ENCODE measurements around the gene GLI2. TPM values are rescaled to one million over a fixed set of nuclear protein-coding genes. Genes with fewer than 3 reads are reported as not detected.
A peak's percentile ranks its signal among the peaks of the same experiment; 100 is the strongest.

GLI2 gene
- total and polyA plus RNA-seq, 12 donors = 0.37 to 1.7 (median 1.0) TPM

DNA sequence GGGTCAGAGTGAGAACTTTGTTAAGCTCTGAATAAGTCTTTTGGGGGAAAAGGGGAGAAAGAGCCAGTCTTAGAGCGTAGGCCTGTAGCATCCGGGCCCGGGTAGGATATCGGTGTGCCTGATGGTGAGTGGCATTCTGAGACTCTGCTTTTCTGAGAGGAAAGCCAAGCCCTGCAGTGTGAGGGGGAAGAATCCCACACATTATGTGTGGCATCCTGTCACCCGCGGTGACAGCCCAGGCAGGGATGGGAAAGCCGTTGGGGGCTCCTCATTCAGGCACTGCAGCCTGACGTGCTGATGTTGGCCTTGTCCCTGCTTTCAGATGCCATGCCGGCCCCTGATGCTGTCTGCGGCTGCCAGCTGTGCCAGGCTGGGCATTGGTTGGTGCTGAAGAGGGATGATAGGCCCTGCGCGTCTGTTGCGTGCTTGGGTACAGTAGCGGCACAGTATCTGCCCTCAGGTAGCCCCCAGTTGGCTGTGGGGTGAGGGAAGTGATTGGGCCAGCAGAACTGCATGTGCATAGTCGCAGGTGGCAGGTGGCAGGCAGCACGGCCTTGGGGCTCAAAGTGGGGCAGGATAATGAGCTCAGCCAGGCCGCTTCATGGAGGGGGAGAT is 37.6 kb downstream of the GLI2 start:
- WGBS, 2 donors = 94% methylated on average over 17 of the region's 17 CpGs
- H3K36me3 ChIP-seq = no peaks in the 10 kb centered on the region
- no peak overlapping the region for H3K27ac ChIP-seq
- H3K4me1 ChIP-seq = peaks cover 0 to 20% (median 4%) of the 10 kb centered on the region in 9 donors
- DNase-seq (peak in 1 of 2 donors; percentile 8), ATAC-seq (no peak)
- H3K4me3 ChIP-seq = no peak overlapping the region
- peaks cover 0 to 15% (median 6%) of the 10 kb centered on the region in 7 donors for H3K27me3 ChIP-seq
- intact Hi-C loops (cut with DNase I) = loop anchor here in 1 of 10 donors (10.0 kb wide), 1 partner anchor 92 kb away; no protein-coding TSS in a partner anchor
- H3K9me3 ChIP-seq = no peaks in the 10 kb centered on the region
- TF ChIP-seq, protein P1, sequence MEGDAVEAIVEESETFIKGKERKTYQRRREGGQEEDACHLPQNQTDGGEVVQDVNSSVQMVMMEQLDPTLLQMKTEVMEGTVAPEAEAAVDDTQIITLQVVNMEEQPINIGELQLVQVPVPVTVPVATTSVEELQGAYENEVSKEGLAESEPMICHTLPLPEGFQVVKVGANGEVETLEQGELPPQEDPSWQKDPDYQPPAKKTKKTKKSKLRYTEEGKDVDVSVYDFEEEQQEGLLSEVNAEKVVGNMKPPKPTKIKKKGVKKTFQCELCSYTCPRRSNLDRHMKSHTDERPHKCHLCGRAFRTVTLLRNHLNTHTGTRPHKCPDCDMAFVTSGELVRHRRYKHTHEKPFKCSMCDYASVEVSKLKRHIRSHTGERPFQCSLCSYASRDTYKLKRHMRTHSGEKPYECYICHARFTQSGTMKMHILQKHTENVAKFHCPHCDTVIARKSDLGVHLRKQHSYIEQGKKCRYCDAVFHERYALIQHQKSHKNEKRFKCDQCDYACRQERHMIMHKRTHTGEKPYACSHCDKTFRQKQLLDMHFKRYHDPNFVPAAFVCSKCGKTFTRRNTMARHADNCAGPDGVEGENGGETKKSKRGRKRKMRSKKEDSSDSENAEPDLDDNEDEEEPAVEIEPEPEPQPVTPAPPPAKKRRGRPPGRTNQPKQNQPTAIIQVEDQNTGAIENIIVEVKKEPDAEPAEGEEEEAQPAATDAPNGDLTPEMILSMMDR (IDR thresholded peaks at IDR 0.05) = no peak

DNA sequence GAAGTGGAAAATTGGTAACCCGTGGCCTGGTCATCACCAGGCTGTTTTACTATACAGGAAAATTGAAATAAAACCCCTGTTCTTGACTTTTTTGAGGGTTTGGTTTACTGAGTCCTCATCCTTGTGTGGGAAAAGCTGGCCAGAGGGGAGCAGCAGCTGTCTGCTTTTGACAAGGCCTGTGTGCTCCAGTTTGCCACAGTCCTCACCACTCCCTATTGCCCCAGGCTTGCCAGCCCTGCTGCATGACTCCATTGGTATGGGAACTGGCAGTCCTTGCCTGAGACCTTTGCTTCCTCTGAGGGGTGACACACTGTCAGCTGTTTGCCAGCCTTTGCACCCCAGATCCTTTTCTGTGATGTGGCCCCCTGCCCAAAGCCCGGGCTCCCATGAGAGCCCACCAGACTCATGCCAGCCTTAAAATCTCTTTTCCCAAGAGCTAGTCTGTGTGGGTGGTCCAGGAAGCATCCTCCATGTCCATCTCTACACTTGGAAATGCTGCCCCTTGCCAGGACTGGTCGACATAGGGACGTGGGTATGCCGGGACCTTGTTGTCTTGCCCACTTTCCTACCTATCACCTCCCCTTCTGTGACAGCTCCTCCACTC is 39.0 kb downstream of the GLI2 start:
- WGBS, 2 donors = 78 to 84% methylated on average over 5 of the region's 5 CpGs
- intact Hi-C loops (cut with DNase I) = loop anchor here in 1 of 10 donors (10.0 kb wide), 1 partner anchor 90 kb away; no protein-coding TSS in a partner anchor
- Histone ChIP-seq H3K36me3 (no peaks in the 10 kb centered on the region), H3K27me3 (peaks cover 0 to 28% (median 6%) of the 10 kb centered on the region in 7 donors), H3K27ac (no peak overlapping the region), H3K4me3 (no peak overlapping the region), H3K4me1 (peaks cover 0 to 17% (median 4%) of the 10 kb centered on the region in 9 donors), H3K9me3 (no peaks in the 10 kb centered on the region)
- ATAC-seq (no peak), DNase-seq (peak in 1 of 2 donors; percentile 2)
- TF ChIP-seq, protein P1 (IDR thresholded peaks at IDR 0.05) = no peak

DNA sequence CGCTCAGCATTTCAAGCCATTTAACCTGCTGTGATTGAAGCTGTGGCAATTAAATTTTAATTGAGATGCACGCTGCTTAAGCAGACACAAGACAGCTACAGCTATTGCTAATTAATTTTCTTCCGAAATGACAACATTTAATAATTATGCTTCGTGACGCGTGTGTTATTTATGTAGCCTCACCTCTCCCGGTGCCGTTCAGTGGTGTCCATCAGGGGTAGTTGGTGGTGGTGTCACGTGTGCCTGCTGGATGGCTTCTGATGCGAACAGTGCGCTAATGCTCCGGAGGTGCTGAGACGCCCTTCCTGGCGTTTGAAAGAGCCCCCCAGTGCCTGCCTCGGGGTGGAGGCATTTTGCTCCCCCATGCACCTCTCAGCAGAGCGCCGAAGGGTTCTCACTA is 39.5 kb downstream of the GLI2 start:
- no peak for ATAC-seq
- H3K4me3 ChIP-seq = no peak overlapping the region
- 93% methylated on average over 17 of the region's 17 CpGs for WGBS, 2 donors
- TF ChIP-seq, protein P1 (IDR thresholded peaks at IDR 0.05) = no peak
- intact Hi-C loops (cut with DNase I) = loop anchor here in 1 of 10 donors (10.0 kb wide), 1 partner anchor 90 kb away; no protein-coding TSS in a partner anchor
- no peak overlapping the region for H3K27ac ChIP-seq
- DNase-seq = peak in 1 of 2 donors; percentile 1
- H3K4me1 ChIP-seq = peaks cover 0 to 17% (median 4%) of the 10 kb centered on the region in 9 donors
- H3K9me3 ChIP-seq = no peaks in the 10 kb centered on the region
- H3K27me3 ChIP-seq = peaks cover 0 to 28% (median 6%) of the 10 kb centered on the region in 7 donors
- no peaks in the 10 kb centered on the region for H3K36me3 ChIP-seq

DNA sequence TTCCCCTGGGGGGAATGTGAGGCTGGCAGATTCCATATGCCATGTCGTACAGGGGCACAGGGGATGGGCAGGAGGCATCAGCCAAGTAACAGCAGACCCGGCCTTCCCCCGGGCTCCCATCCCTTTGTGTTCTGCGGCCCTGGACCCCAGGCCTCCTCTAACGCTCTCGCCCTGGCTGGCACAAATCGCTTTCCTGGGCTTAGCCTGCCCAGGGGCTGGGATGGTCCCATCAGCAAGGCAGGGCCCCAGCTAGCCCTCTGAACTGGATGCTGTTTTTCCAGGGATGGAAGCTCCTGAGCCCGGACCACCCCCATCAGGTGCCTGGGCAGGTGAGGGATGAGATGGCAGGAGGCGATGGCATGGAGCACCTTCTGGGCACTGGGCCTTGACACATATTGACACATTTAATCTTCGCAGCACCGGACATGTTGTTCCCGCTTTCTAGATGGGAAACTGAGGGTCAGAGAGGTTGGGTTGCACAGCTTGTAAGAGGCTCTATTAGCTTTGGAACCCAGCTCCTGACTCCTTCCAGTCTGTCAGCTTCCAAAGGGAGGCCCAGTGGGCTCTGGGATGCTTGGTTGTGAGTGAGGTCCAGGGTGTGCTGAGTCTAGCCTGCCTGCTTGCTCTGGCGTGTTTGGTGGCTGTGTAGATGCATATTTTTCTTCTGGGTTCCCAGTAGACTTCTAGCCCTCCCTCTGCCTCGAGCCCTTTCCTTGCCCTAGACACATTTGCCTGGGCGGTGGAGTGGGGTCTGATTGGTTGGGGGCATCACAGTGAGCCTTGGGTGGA is 40.3 kb downstream of the GLI2 start:
- Histone ChIP-seq H3K4me1 (peaks cover 0 to 13% (median 3%) of the 10 kb centered on the region in 9 donors), H3K4me3 (no peak overlapping the region), H3K36me3 (no peaks in the 10 kb centered on the region), H3K27ac (no peak overlapping the region), H3K27me3 (peaks cover 0 to 28% (median 6%) of the 10 kb centered on the region in 7 donors), H3K9me3 (no peaks in the 10 kb centered on the region)
- DNase-seq (peak in 1 of 2 donors; percentile 5), ATAC-seq (no peak)
- intact Hi-C loops (cut with DNase I) = loop anchor here in 1 of 10 donors (10.0 kb wide), 1 partner anchor 89 kb away; no protein-coding TSS in a partner anchor
- WGBS, 2 donors = 92 to 95% methylated on average over 15 of the region's 15 CpGs
- TF ChIP-seq, protein P1 (IDR thresholded peaks at IDR 0.05) = no peak

Measured in heart right ventricle (tissue), 16 donors.